Dermis microvascular lymphatic vessel endothelial cell (primary cell): ENCODE results near the gene MEPCE. TPM values are rescaled to one million over a fixed set of nuclear protein-coding genes. Genes with fewer than 3 reads are reported as not detected.

ENCODE experiments used
- DNase-seq, 2 donors: peaks; one replicate each; pipeline versions ENCODE4 v3.0.0 to v3.0.0-alpha.2; 2010; ENCODE audit warnings: low read depth in 2 of 2
- total RNA-seq: library from RNA; depleted of rRNA; stranded (reverse); fragments of >200 nt; gene quantifications from 2 replicates; pipeline ENCODE4 v1.2.1, GENCODE V29; 2014

Gene MEPCE
- total RNA-seq, 1 donor from 2014 or later, result 32.2 TPM

- DNase-seq, result no peak
Measured at GRCh38 chr7:100457033-100457432, 27.4 kb downstream of the MEPCE start.

GRCh38 chr7:100464210-100464660 is 34.6 kb downstream of the MEPCE start, which contains the start of gene SPACDR:
Gene SPACDR (minus strand): TSS chr7:100464260. CDS start chr7:100464025, 235 bp downstream.
- no peak for DNase-seq

GRCh38 chr7:100464791-100465190 is 35.2 kb downstream of the MEPCE start:
- DNase-seq, result no peak

GRCh38 chr7:100465299-100465698 is 35.7 kb downstream of the MEPCE start:
- DNase-seq, result no peak

- peak; percentile 42 to 79 for DNase-seq
Measured at GRCh38 chr7:100465702-100466311, 36.2 kb downstream of the MEPCE start.

- DNase-seq, result no peak
Measured at GRCh38 chr7:100466653-100467605, 37.3 kb downstream of the MEPCE start.

- DNase-seq, result no peak
Measured at GRCh38 chr7:100467638-100468373, 38.2 kb downstream of the MEPCE start.

GRCh38 chr7:100469227-100470044 is 39.8 kb downstream of the MEPCE start:
- peak; percentile 50 to 75 for DNase-seq

- DNase-seq, result no peak
Measured at GRCh38 chr7:100471021-100471420, 41.4 kb downstream of the MEPCE start.

GRCh38 chr7:100472121-100472851 is 42.7 kb downstream of the MEPCE start:
- no peak for DNase-seq

GRCh38 chr7:100472854-100473499 is 43.3 kb downstream of the MEPCE start:
- peak in 1 of 2 donors; percentile 48 for DNase-seq

GRCh38 chr7:100475549-100475948 is 45.9 kb downstream of the MEPCE start:
- DNase-seq, result no peak

- DNase-seq, result no peak
Measured at GRCh38 chr7:100476101-100476780, 46.6 kb downstream of the MEPCE start.

GRCh38 chr7:100476903-100477870 is 47.6 kb downstream of the MEPCE start:
- DNase-seq, result peak in 1 of 2 donors; percentile 43

GRCh38 chr7:100477871-100478267 is 48.2 kb downstream of the MEPCE start:
- no peak for DNase-seq

GRCh38 chr7:100478958-100479660 is 49.5 kb downstream of the MEPCE start, which contains the start of gene TSC22D4:
Gene TSC22D4 (minus strand): TSS chr7:100479214. CDS start chr7:100478038, 1,176 bp downstream.
- peak; percentile 55 to 89 for DNase-seq

- DNase-seq, result no peak
Measured at GRCh38 chr7:100481466-100481865, 51.8 kb downstream of the MEPCE start.
